Peyer's patch (tissue), 4 donors: ENCODE results near the gene SYNJ2.

ENCODE experiments used
- CTCF ChIP-seq, 6 experiments: fragments of 450-650 bp in 4 of 6; fragments of 200-600 bp in 2 of 6; sonication (generic) in 1 of 6; IDR thresholded peaks; one replicate each; pipeline ENCODE4 v1.5.1; 2017 to 2019; ENCODE audit warnings: antibody characterized with exemption in 6 of 6, mild to moderate bottlenecking in 3 of 6, moderate library complexity in 1 of 6
- POLR2A ChIP-seq, 2 donors: fragments of 450-650 bp; IDR thresholded peaks; one replicate each; pipeline ENCODE4 v1.5.1; 2017; ENCODE audit warnings: antibody characterized with exemption in 2 of 2, mild to moderate bottlenecking in 2 of 2, moderate library complexity in 2 of 2

- TF ChIP-seq CTCF (IDR thresholded peaks at IDR 0.05) (no peak), POLR2A (IDR thresholded peaks at IDR 0.05) (no peak)
These were observed 17.6 kb upstream of the SYNJ2 start for GRCh38 chr6:157964100-157964499.
